GM18505 (cell line): ENCODE data around the gene TICAM1.
"Not testable (repeated sequence)": the region's sequence is repeated elsewhere in the genome, so short reads cannot be mapped to it uniquely, and the experiment has no call there.

Experiments
- ATAC-seq: cut with Tn5 transposase; IDR thresholded peaks from one replicate; pipeline ENCODE4 v1.9.1; 2021; ENCODE audit not compliant: unreplicated experiment
- POLR2A ChIP-seq: IDR thresholded peaks from 4 replicates; pipeline ENCODE4 v1.6.1; 2011; ENCODE audit warnings: borderline replicate concordance; ENCODE audit not compliant: insufficient read depth, insufficient read length; ENCODE audit errors: extremely low read depth

Gene TICAM1

GRCh38 chr19:4821265-4821664 is 10.2 kb downstream of the TICAM1 start:
- TF ChIP-seq POLR2A = no peak

DNA sequence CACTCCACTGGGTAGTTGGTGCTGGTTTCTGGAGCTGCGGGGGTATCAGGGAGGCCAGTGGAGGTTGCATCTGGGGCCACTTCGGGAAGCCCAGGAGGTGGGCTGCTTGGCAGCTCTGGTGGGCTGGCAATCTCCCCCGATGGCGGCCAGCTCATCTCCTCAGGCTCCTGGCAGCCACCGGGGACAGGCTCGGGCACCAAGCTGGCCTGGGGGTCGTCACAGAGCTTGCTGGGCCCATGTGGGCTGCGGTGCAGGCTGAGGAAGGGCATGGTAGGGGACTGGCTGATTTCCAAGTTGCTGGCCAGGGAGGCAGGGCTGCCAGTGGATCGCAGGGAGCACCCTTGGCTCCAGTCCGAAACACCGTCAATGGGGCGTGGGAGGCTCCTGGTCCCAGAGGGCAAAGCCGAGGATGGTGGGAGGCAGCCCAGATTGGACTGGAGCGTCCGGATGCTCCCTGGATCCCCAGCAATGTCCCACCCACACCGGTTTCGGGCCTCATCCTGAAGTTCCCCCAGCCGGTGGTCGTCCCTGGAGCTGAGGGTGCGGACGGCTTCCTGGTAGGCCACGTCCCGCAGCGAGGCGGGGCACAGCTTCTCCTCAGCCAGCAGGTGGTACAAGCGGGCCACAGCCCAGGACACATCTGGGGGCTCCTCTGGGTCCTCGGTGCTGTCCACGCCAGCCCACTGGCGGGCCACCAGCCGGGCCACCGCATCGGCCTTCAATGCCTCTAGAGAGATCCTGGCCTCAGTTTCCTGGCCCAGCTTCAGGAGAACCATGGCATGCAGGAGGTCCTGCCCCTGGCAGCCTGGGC is 13.8 kb downstream of the TICAM1 start:
- TF ChIP-seq POLR2A = no peak
- ATAC-seq = no peak

More at GRCh38 chr19:4821265-4821664, 10.2 kb downstream of the TICAM1 start:
- ATAC-seq = no peak

DNA sequence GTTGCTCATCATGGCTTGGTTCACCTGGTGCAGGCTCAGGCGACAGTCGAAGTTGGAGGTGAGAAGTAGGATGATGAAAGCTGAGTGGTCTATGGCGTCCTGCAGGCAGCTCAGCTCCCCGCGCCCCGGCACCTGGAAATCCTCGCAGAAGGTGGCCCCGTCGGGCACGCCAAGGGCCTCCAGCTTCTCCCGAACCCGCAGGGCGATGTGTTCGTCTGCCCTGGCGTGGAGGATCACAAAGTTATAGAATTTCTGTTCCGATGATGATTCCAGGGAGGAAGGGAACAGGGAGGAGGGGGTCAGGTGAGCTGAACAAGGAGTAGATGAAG is 14.6 kb downstream of the TICAM1 start:
- TF ChIP-seq POLR2A = no peak
- no peak for ATAC-seq

GRCh38 chr19:4816202-4816949 is 15.1 kb downstream of the TICAM1 start:
- no peak for ATAC-seq
- no peak for TF ChIP-seq POLR2A

DNA sequence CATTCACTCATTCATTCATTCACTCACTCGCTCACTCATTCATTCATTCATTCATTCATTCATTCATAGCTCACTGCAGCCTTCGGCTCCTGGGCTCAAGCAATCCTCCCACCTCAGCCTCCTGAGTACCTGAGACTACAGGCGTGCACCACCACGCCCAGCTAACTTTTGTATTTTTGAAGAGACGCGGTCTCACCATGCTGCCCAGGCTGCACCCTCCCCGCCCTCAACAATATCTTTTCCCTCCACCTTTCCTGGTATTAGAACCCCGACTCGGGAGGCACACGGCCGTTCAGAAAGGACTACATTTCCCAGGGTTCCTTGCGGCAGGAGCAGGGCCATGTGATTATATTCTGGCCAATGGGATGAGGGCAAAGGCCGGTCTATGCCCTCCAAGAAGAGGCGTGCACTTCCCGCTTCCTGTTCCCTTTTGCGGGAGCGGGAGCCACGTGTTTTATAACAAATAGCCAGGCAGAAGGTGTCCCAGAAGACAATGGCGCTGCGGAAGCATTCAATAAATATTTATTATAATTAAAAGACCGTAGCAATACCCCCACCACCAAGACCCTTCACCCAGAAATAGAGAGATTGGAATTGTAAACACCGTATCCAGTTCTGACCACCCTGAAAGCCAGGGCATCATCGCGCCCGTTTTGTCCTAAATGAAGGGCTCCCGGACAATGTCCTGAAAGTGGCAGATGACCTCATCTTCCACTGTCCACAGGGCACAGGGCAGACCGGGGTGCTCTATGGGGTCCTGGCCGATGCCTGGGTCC is 15.9 kb downstream of the TICAM1 start:
- no peak for TF ChIP-seq POLR2A
- no peak for ATAC-seq

DNA sequence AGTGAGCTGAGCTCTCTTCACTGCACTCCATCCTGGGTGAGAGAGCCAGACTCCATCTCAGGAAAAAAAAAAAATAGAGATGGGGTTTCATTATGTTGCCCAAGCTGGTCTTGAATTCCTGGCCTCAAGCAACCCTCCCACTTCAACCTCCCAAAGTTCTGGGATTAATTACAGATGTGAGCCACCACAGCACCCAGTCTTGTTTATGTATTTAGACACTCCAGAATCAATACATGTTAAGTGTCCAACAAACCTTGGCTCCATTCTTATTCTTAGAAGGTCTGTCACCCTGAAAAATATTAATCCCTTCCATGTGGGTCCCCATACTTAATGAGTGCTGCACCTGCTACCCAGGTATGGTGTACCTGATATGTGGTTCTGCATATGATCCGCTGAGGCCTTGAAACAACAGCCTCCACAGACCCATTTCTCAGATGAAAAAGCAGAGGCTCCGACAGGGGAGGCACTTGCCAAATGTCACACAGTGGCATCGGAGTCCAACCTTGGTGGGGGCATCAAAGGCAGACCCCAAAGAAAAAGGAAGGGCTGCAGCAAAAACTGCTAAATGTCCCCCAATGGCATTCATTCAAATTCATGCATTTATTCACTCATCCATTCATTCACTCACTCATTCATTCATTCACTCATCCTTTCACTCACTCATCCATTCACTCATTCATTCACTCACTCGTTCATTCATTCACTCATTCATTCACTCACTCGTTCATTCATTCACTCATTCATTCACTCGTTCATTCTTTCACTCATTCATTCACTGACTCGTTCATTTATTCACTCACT is 16.7 kb downstream of the TICAM1 start:
- TF ChIP-seq POLR2A = no peak
- ATAC-seq = no peak

GRCh38 chr19:4811328-4812131 is 20.0 kb downstream of the TICAM1 start:
- TF ChIP-seq POLR2A = no peak
- ATAC-seq = no peak

- TF ChIP-seq POLR2A = no peak
- no peak for ATAC-seq
Measured at GRCh38 chr19:4807188-4807587, 24.3 kb downstream of the TICAM1 start.

DNA sequence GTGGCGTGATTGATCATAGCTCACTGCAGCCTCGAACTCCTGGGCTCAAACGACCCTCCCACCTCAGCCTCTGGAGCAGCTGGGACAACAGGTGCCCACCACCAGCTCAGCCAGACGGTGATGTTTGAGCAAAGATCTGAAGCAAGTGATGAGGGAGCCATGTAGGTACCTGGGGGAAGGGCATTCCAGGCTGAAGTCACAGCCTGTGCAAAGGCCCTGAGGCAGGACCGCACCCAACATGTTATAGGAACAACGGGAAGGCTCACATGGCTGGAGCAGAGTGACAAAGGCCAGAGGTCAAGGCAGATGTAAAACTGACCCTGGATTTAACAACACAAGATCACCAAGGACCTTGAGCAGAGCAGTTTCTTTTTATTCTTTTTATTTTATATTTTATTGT is 25.1 kb downstream of the TICAM1 start:
- TF ChIP-seq POLR2A = no peak
- no peak for ATAC-seq

GRCh38 chr19:4805140-4805539 is 26.4 kb downstream of the TICAM1 start:
- ATAC-seq = not testable (repeated sequence)

GRCh38 chr19:4803736-4804695 is 27.5 kb downstream of the TICAM1 start:
- no peak for TF ChIP-seq POLR2A
- no peak for ATAC-seq
